GF-D8 (cell line): ENCODE data around the gene RTN4R.

Experiments used
- DNase-seq: peaks from one replicate; lab custom pipeline; 2025; lab: John Stamatoyannopoulos, UW

The RTN4R gene

GRCh38 chr22:20228939-20229272 lies 39.2 kb downstream of the RTN4R start:
- no peak for DNase-seq

- DNase-seq, result no peak
These were observed 39.8 kb downstream of the RTN4R start for GRCh38 chr22:20228055-20228938.

DNA sequence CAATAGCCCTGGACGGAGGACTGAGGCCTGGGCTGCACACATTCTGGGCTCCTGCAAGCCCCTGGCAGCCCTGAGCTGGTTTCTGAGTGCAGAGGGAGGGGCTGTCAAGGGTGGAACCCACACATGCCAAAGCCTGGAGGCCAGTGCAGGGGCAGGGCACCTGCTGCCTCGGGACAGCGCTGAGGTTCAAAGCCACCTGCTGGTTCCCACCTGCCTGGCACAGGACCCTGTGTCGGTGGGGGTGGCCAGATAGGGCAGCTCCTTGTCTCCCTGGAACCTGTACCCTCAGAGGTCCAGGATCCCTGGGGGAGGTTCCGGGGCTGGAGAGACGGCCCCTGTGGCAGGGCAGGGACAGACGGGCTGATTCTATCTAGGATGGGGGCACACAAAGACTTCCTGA lies 40.8 kb downstream of the RTN4R start:
- no peak for DNase-seq

DNA sequence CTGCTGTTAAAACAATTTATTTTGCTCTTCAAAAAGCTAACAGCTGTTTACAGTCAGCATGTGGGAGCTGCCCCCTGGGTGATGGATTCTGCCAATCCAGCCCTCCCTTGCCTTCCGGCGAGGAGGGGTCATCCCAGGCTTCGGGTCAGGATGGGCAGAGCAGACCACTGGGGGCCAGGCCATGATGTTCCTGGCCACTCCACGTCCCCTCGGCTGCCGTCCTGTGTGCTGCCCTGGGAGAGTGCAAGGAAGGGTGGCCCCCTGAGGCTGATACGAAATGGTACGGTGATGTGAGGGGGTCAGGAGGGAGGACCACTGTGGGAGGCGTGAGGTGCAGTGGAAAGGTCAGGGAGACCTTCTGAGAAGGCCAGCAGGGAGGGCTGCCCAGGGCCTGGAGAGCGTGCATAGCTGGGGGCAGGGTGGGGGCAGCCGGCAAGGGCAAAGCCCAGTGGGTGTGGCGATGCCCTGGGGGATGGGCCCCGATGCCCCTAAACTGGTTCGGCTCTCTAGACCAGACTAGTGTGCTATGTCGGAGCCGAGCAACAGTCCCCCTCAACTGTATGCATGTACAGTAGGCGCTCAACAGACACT lies 41.3 kb downstream of the RTN4R start:
- no peak for DNase-seq

- DNase-seq, result no peak
These were observed 41.9 kb downstream of the RTN4R start for GRCh38 chr22:20226077-20226716.

DNA sequence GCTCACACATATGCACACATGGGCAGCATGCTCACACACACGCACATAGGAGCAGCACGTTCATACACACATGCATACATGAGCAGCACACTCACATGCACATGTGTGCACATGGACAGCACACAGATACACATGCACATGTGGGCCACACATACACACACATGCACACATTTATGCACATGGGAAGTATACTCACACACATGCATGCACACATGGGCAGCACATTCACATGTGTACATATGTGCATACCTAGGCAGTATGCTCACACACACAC lies 42.5 kb downstream of the RTN4R start:
- DNase-seq, result no peak

- DNase-seq, result no peak
These were observed 43.0 kb downstream of the RTN4R start for GRCh38 chr22:20224917-20225692.

- DNase-seq, result no peak
These were observed 43.9 kb downstream of the RTN4R start for GRCh38 chr22:20224256-20224626.

DNA sequence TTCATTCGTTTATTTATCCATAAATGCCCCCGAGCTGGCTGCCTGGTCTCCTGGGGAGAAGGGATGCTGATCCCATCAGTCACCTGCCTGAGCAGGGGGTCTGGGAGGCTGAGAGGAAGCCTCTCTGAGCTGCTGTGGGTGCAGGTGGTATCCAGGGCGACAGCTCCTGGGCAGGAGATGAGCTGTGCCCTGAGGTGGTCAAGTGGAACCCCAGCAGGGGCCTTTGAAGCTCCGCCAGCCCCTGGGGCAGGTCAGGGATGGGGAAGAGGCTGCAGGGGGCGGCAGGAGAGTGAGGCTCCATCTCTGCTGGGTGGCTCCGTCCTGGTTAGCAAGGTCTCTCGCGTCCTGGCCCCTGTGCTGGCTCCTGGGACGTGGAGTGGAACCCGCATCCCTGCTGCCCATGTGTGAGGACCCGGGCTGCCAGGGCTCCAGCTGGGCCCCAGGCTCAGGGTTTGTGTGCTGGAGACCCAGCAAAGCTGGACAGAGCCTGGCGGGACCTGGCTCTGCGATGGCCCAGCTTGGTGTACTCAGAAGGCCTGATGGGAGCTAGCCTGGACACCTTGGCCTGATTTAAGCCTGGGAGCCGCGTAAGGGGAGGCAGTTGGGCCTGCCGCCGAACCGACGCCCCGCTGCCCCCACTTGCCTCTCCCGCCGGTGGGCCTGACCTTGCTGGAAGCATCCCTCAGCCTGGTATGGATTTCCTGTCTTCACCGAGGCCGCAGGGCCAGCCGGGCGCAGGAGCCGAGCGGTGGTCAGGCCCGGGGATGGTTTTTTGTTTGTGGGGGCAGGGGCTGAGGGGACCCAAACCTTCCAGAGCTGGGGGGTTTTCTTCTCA lies 44.5 kb downstream of the RTN4R start:
- no peak for DNase-seq

DNA sequence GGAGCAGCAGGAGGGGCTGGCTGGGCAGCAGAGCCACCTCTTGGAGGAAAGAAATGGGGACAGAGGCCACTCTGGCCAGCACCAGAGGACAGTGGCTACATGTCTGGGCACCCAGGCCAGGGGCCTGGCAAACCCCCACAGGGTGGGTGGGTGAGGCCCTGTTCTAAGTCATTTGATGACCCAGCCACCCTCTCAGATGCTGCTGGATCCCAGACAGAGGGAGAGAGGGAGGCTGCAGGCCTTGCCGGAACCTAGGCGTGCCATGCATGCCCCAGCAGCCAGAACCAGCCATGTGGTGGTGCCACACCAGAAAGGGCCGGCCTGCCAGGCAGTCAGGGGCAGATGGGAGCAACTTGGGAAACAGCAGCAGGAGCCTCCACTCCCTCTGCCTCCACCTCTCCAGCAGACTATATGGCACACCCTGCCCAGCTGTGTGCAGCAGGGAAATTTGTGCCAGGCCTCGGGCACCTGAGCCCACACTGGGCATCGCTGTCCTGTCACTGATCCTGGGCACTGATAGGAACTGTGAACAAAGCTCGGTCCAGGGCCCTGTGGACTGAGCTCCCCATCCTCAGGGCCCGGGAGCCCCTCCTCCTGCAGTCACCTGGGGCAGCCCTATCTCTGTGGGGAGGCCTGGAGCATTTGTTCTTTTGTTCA lies 45.2 kb downstream of the RTN4R start:
- DNase-seq, result no peak

GRCh38 chr22:20221421-20222340 lies 46.4 kb downstream of the RTN4R start:
- DNase-seq, result no peak

DNA sequence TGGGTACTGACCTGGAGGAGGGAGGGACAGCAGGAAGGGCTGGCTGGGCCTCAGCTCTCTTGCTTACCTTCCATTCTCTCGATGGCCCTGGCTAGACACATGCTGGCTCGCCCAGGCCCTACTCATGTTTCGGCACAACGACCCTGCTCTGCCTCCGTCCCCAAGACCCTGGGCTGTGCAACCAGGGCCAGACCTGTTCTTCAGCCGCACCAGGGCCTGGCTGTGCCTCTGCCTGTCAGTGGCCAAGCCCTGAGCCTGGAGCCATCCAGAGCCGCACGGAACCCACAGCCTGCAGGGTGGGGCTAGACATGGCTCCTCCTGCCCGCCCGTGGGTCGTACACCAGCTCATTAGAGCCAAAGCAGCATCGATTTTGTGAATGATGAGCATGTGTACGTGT lies 47.5 kb downstream of the RTN4R start:
- no peak for DNase-seq

- no peak for DNase-seq
These were observed 48.2 kb downstream of the RTN4R start for GRCh38 chr22:20219667-20220628.

DNA sequence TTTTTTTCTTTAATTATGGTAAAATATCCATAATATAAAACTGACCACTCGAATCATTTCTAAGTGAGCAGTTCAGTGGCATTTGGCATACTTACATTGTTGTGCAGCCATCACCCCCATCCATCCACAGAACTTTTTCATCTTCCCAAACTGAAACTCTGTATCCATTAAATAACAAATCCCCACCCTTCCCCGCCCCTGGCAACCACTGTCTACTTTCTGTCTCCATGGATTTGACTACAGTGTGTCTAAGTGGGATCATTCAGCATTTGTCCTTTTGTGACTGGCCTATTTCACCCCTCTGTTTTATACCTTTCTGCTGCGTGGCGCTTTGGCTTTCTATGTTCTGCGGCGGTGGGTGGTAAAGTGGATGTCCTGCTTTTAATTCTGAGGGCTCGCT lies 49.1 kb downstream of the RTN4R start:
- DNase-seq, result no peak

DNA sequence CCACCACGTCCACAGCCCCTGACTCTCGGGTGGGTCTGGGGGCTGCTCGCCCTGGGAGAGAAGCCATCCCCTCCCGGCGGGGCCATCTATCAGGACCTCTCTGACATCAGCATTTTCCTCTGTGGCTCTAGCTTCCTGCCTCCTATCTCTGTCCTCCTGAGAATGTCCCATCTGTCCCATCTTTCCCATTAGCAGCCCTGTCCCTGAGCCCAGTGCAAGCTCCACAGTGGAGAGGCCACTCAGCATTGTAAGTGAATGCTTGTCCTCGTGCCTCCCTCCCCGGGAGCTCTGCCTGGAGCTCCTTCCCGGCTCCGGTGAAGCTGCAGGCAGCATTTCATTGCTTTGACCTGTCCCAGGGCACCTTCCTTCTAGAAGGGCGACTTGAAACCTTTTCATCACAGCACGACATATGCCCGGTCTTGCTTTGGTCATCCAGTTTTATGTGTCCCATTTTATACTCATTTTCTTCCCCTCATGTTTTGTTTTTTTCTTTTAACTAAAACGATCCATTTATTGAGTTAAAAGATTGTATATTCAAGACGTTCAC lies 49.7 kb downstream of the RTN4R start:
- no peak for DNase-seq

DNA sequence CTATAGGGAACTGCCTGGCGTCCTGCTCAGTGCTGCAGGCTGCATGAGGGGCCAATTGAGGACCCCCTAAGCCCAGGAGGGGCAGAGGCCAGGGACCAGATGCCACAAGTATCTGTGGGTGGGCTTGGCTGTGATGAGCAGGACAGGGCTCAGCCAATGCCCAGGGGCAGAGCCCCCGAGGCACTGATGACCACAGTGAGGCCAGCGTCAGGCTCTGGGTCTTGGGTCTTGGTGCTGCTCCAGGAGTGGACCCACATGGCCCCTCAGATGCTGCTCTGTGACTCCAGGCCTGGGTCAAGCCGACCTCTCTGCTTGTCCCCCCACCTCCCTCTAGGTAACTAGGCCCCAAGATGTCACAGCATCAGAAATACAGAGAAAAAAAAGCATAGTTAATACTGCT lies 50.6 kb downstream of the RTN4R start:
- DNase-seq, result no peak

DNA sequence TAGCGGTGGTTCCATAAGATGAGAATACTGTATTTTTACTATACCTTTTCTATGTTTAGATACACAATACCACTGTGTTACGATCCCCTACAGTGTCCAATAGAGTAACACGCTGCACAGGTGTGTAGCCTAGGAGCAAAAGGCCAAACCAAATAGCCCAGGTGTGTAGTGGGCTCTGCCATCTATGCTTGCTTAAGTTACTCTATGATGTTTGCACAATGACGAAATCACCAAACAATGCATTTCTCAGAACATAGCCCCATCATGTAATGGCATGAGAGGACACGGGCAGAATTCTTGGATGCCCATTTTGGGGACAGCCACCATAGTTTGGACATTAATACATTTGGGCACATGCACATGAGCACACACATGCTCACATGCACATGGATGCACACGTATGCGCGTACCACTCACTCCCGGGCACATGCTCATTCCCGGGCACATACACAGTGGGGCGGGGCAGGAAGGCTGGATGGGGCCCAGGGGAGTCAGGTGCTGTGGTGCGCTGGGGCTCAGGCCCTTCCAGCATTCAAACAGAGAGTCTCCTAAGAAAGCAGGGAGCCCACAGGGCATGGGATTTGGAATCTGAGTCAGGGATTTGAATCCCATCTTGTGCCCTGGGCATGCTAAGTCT lies 51.1 kb downstream of the RTN4R start:
- DNase-seq, result no peak

DNA sequence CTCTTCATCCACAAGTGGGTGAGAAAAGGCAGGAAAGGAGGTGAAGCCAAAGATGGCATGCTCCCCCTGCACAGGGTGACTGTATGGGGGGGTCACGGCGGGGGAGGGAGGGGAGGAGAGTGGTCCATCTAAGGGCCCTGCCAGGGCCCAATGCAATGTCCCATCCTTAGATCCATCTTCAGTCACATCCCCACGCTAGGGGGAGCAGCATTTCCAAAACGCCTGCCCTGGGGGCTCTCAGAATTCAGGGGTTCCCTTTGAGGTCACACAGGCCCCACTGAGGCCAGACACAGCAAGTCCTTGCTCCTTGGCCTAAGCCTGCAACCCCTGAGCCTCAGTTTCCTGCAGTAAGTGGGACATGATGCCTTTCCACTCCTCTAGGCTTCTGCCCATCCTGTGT lies 52.4 kb downstream of the RTN4R start:
- no peak for DNase-seq
